Stimulated activated CD4-positive, alpha-beta T cell treated with anti-CD3 and anti-CD28 coated beads, TNF-alpha, amount 100 ng/mL, for 1 hour (primary cell): ENCODE data around the gene ASCL4.
"Not testable (repeated sequence)": the region's sequence is repeated elsewhere in the genome, so short reads cannot be mapped to it uniquely, and the experiment has no call there.

Experiments used
- DNase-seq, 3 donors: peaks; one replicate each; pipeline ENCODE4 v3.0.0-alpha.2; 2020; ENCODE audit warnings: low read depth in 3 of 3, low spot score in 1 of 3

ASCL4 gene

DNA sequence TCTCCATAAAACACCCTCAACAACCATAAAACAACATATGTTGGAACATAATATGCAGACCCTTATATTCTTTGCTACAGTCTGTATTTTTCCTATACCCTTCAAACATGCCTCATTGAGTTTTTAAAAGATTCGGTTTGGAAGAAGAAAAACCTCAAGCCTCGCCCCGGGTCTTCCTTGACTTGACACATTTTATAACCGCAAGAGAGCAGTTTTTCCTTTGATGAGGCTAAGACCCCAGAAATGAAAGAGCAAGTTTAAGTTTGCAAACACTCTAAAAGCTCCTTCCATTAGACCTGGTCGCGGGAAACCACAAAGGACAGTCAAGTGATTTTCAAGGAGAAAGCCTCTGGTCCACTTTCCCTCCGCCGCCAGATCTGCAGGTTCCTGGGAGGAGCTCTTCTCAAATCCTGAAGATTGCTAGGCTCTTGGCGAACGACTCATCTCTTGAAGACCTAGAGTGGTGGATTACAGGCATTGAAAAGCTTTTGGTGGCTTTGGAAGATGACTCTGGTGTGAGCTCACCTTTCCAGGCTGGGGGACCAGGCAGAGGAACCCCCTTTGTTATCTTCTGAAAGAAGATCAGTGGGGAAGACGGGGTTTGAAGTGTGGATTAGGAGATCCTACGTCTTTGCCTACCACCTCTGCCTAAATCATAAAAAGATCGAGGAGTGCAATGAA lies at the start of gene ASCL4:
Gene ASCL4 (plus strand): TSS at position 356 of the 681 bp plus-strand sequence. CDS start 515 bp downstream, outside the sequence.
- no peak for DNase-seq

- not testable (repeated sequence) for DNase-seq
These were observed 47.2 kb upstream of the ASCL4 start for GRCh38 chr12:107727327-107727726.

GRCh38 chr12:107727742-107728141 lies 46.8 kb upstream of the ASCL4 start:
- DNase-seq, result not testable (repeated sequence)

GRCh38 chr12:107730618-107731341 lies 43.7 kb upstream of the ASCL4 start:
- DNase-seq, result no peak

GRCh38 chr12:107731366-107731765 lies 43.1 kb upstream of the ASCL4 start:
- no peak for DNase-seq

- no peak for DNase-seq
These were observed 42.1 kb upstream of the ASCL4 start for GRCh38 chr12:107732365-107732764.

DNA sequence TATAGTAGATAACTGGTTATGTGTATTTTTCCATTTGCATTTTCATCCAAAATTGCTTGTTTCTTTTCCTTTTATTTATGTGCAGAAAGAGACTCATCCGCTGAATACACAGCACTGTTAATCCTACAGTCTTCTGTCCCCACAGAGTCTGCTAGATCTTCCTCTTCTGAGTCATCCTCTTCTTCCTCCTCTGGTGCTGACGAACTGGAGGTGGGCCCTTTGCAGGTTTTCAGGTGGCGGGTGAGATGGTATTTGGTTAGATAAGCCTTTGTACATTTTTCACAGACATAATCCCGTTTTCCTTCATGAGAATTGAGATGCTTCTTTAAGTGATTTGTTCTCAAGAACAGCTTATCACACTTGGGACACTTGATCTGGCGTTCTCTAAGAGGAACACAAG lies 40.4 kb upstream of the ASCL4 start:
- no peak for DNase-seq

GRCh38 chr12:107735763-107736162 lies 38.7 kb upstream of the ASCL4 start:
- DNase-seq, result no peak

- DNase-seq, result no peak
These were observed 37.6 kb upstream of the ASCL4 start for GRCh38 chr12:107736914-107737313.

DNA sequence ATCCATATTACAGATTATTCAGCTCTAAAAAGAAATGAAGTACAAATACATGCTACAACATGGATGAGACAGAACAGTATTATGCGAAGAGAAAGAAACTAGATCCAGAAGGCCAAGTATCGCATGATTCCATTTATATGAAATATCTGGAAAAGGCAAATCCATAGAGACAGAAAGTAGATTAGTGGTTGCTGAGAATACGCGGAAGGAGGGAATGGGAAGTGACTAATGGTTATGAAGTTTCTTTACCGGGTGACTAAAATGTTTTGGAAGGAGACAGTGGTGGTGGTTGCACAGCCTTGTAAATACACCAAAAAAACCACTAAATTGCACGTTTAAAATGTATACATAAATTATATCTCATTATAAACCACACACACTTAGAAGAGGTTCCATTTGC lies 26.0 kb upstream of the ASCL4 start:
- no peak for DNase-seq

DNA sequence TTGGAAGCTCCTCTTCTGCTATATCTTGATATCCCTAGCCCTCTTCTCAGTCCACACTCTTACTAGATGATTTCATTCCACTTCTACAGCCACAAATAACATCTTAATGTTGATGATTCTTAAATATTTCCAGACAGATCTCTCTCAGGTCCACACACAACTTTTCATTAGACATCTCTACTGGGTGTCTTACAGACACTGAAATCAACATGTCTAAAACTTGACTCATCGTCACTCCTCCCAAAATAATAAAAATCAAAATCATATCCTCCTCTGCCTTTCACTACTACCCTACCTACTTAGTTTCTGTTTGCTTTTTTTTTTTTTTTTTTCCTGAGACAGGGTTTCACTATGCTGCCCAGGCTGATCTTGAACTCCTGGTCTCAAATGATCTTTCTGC lies 25.4 kb upstream of the ASCL4 start:
- DNase-seq, result no peak

GRCh38 chr12:107759410-107759809 lies 15.1 kb upstream of the ASCL4 start:
- DNase-seq, result peak in 1 of 3 donors; percentile 0

DNA sequence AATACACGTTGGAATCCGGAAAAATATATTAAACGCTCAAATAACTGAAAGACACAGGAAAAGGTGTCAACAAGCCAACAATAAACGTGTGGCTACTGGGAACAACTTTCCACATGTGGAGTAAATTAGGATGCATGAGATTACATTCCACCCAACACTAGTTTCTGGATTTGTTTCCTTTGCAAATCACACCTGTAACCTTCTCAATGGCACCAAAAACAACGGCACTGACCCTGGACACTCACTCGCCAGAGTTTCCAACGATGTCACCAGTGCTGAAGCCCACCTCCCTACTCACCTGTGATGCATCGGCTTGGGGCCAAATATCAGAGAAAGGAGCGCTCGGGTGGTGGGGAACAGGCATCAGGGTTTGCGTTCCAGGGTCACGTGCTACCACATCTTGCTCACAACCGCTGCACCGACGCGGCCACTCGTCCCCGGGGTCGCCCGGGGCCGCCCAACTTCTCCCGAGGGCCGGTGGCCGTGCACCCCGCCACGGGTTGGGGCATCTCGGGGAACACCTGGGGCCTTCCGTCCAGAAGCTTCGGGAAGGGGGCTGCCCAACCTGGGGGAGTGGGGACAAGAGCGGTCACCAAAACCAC lies 14.2 kb upstream of the ASCL4 start:
- DNase-seq, result peak; percentile 0 to 16 (median 2)

DNA sequence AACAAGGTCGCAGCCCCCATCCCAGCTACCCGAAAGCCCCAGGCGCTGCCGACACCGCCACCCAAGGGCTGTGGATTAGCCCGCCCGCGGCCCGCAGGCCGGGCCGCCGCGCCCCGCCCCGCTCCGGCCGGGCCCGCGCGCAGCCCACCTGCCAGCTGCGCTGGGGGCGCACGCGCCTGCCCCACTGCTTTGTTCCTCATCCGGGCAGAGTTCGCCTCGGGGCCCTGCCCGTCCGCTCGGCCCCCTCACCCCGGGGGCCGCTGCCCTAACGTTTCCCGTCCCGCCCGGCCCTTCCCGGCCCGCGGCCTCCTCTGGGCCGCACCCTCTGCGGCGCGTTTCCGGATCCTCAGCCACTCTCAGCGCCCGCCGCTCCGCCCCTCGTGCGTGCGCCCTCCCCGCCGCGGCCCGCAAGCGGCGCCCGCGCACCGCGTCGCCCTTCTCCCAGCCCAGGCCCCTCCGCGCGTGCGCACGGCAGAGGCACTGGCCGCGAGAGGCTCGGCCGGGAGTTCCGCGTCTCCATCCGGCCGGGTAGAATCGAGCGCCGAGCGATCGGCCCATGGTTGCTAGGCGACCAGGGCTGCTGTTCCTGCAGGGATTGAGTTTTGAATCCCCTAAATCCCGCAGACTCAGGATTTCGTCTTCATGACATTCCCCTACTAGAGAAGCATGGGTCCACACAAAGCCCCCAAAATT lies 13.5 kb upstream of the ASCL4 start, which contains the start of gene PRDM4:
Gene PRDM4 (minus strand): TSS at position 329 of the 693 bp plus-strand sequence. CDS start 622 bp downstream, outside the sequence.
- DNase-seq, result peak; percentile 78 to 81 (median 81)

DNA sequence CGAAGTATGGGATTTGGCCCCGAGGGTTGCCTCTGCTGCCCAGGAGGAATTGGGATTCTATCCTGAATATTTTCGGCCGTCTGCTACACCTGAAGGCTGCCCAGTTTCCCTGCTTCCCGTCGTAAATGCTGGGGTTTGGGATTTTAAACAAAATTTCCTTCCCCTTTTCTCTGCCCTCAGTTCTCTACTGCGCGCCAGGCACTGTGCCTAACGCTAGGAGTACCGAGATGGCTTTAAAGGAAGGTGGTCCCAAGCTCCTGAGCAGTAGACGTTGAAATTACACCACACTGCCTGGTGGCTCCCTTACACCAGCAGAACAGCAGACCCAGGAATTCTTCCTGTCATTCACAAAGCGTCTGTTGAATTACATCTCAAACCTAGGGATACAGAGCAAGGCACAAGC lies 13.0 kb upstream of the ASCL4 start:
- no peak for DNase-seq

DNA sequence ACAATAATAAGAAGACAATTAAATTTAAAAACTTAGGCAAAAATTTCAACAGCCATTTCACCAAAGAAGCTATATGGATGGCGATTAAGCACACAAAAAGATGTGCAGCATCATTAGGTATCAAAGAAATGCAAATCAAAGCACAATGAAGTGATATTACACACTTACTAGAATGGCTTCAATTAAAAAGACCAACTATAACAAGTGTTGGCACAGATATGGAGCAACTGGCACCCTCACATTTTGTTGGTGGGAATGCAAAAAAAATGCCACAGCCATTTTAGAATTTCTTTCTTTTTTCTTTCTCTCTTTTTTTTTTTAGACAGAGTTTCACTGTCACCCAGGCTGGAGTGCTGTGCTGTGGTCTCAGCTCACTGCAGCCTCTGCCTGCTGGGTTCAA lies 11.6 kb upstream of the ASCL4 start:
- no peak for DNase-seq

- no peak for DNase-seq
These were observed 9.9 kb upstream of the ASCL4 start for GRCh38 chr12:107764626-107765025.

- no peak for DNase-seq
These were observed 9.2 kb upstream of the ASCL4 start for GRCh38 chr12:107765316-107765715.

DNA sequence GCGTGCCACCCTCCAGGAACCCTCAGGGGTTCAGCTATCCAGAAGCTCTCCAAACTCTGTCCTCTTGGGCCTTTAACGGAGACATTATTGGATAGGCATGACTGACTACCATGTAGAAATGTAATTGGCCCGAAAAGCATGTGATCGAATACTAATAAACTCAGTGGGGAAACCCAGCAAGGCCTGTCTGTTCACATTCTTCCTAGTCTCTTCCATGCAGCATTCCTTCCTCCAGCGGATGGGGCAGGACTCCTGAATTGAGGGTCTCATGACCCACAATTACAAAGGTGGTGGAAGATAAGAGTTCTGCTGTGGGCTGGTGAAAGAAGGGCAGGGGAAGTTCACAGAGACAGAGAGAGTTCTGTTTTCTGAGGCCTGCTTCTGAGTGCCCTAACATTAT lies 7.0 kb upstream of the ASCL4 start:
- no peak for DNase-seq

DNA sequence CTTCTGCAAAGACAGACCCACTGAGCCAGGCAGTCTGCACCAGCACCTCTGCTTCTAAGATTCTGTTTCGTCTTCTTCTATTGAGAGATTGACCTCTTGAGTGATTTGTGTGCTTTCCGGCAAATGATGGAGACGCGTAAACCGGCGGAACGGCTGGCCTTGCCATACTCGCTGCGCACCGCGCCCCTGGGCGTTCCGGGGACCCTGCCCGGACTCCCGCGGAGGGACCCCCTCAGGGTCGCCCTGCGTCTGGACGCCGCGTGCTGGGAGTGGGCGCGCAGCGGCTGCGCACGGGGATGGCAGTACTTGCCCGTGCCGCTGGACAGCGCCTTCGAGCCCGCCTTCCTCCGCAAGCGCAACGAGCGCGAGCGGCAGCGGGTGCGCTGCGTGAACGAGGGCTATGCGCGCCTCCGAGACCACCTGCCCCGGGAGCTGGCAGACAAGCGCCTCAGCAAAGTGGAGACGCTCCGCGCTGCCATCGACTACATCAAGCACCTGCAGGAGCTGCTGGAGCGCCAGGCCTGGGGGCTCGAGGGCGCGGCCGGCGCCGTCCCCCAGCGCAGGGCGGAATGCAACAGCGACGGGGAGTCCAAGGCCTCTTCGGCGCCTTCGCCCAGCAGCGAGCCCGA lies 703 bp downstream of the ASCL4 start:
- no peak for DNase-seq

- DNase-seq, result no peak
These were observed 1.7 kb downstream of the ASCL4 start for GRCh38 chr12:107776171-107776570.
